ENCODE results near the gene RIMBP2.

The RIMBP2 gene

GRCh38 chr12:130461839-130462557 is 254.1 kb downstream of the RIMBP2 start:
- DNase-seq (ENCODE audit: low read depth): no peak
- no peak overlapping the region for H3K4me3 ChIP-seq (ENCODE audit: low read depth, low read length)
- in situ Hi-C loops (cut with HindIII; ENCODE audit: low sequenced_read_pairs): no loop called here
- TF ChIP-seq CTCF (IDR thresholded peaks at IDR 0.05; ENCODE audit: low read depth, low read length, missing control alignments): no peak

GRCh38 chr12:130461447-130461815 is 254.7 kb downstream of the RIMBP2 start:
- DNase-seq (ENCODE audit: low read depth): no peak
- H3K4me3 ChIP-seq (ENCODE audit: low read depth, low read length): no peak overlapping the region
- in situ Hi-C loops (cut with HindIII; ENCODE audit: low sequenced_read_pairs): no loop called here
- no peak for TF ChIP-seq CTCF (IDR thresholded peaks at IDR 0.05; ENCODE audit: low read depth, low read length, missing control alignments)

- in situ Hi-C loops (cut with HindIII; ENCODE audit: low sequenced_read_pairs): no loop called here
- DNase-seq (ENCODE audit: low read depth): no peak
- H3K4me3 ChIP-seq (ENCODE audit: low read depth, low read length): no peak overlapping the region
- TF ChIP-seq CTCF (IDR thresholded peaks at IDR 0.05; ENCODE audit: low read depth, low read length, missing control alignments): no peak
Observed at GRCh38 chr12:130460611-130461446, 255.3 kb downstream of the RIMBP2 start.

- in situ Hi-C loops (cut with HindIII; ENCODE audit: low sequenced_read_pairs): no loop called here
- no peak overlapping the region for H3K4me3 ChIP-seq (ENCODE audit: low read depth, low read length)
- no peak for TF ChIP-seq CTCF (IDR thresholded peaks at IDR 0.05; ENCODE audit: low read depth, low read length, missing control alignments)
- DNase-seq (ENCODE audit: low read depth): no peak
Observed at GRCh38 chr12:130459916-130460315, 256.2 kb downstream of the RIMBP2 start.

GRCh38 chr12:130458341-130458740 is 257.8 kb downstream of the RIMBP2 start:
- no peak overlapping the region for H3K4me3 ChIP-seq (ENCODE audit: low read depth, low read length)
- DNase-seq (ENCODE audit: low read depth): no peak
- TF ChIP-seq CTCF (IDR thresholded peaks at IDR 0.05; ENCODE audit: low read depth, low read length, missing control alignments): no peak
- in situ Hi-C loops (cut with HindIII; ENCODE audit: low sequenced_read_pairs): no loop called here

- no peak for DNase-seq (ENCODE audit: low read depth)
- in situ Hi-C loops (cut with HindIII; ENCODE audit: low sequenced_read_pairs): no loop called here
- no peak for TF ChIP-seq CTCF (IDR thresholded peaks at IDR 0.05; ENCODE audit: low read depth, low read length, missing control alignments)
- H3K4me3 ChIP-seq (ENCODE audit: low read depth, low read length): no peak overlapping the region
Observed at GRCh38 chr12:130457215-130457614, 258.9 kb downstream of the RIMBP2 start.
